HUDEP-2 (cell line): Measurements from ENCODE around the gene BORA.
"Not testable (repeated sequence)": the region's sequence is repeated elsewhere in the genome, so short reads cannot be mapped to it uniquely, and the experiment has no call there.

ENCODE experiments used
- DNase-seq, 76 experiments: peaks; one replicate each; lab custom pipeline; 2025; ENCODE audit not compliant: unreplicated experiment in 76 of 76; lab: John Stamatoyannopoulos, UW

The BORA gene

DNA sequence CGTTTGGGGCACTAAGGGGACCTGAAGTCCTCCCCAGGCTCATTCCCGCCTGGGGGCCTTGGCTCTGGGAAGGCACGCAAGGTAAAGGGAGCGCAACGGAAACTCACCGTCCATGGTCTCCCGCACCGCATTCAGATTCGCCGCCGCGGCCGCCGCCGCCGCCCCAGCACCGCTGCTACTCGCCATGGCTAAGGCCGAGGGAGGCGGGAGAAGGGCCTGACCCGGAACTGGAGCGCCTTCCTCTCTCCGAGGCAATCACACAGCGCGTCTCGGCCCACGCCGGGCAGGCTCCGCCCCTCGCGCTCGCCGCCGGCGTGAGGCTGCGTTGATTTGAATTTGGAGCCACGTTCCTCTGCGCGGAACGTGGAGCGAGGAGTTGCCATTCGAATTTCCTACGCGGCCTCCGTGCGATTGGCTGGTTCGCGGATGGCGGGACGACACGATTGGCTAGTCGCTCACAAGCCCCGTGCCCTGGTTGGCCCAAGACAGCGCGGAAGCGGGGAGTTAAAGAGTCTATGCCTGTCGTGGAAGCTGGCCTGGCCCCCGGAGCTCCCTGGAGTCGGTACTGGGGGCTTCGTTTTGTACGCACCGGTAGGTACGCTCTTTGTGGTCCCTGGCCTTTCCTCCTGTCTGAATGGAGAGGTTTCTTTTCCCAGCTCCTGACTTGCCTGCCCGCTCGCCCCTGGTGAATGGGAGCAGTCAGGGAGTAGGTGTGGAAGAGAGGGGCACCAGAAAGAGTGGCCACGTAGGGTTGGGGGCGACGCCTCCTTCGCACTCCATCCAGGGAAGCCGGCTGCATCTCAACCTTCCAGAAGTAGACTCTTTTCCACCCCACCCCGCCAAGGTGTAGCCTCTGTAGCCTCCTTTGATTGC is at the start of gene BORA, which contains the start of gene MZT1:
Gene BORA (plus strand): TSS at position 507 of the 873 bp plus-strand sequence. CDS start 1,018 bp downstream, outside the sequence.
Gene MZT1 (minus strand): TSS at position 213 of the 873 bp plus-strand sequence. CDS start 27 bp downstream, at position 186.
- DNase-seq, result peak; percentile 40 to 97 (median 92)

- no peak for DNase-seq
These were observed 49.4 kb upstream of the BORA start for GRCh38 chr13:72678312-72678711.

GRCh38 chr13:72680353-72680752 is 47.4 kb upstream of the BORA start:
- DNase-seq, result no peak

DNA sequence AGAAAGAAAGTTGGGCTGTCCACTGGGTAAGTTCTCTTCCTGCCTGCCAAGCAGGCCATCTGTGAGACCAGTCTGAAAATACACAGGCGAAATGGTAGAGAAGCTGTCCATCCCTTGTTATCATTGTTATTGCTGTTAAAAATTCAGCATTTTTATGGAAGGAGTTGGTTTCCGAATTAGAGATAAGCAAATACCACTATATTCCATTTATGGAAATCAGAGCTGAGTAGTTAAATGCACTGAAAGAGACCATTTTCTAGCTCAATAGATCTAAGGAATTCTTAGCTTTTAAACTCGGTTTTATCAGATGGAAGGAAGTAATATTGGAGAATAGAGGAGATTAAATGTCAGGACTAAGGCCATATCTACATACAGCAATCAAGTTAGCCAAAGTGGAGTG is 41.0 kb upstream of the BORA start:
- no peak for DNase-seq

DNA sequence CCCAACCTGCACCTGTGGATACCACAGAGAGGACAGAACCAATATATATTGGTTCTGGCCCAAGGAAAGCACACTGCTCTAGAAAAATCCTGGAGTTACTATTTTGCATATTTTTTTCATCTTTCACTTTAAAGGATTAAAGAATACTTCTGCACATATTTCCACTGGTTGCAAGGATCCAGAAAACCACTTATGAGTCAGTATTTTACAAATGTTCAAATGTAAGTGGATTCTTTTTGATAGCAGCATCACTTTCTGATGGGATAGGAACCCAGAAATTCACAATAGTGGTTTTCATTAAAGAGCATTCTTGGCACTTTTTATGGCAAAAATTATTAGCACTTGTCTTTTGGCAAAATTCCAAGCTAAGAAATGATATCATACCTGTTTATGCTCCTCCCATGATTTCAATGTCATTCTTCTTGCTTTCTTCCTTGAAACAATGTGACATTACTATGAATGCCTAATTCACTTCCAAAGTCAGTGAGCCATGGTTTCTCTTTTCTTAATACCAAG is 38.5 kb upstream of the BORA start:
- no peak for DNase-seq

DNA sequence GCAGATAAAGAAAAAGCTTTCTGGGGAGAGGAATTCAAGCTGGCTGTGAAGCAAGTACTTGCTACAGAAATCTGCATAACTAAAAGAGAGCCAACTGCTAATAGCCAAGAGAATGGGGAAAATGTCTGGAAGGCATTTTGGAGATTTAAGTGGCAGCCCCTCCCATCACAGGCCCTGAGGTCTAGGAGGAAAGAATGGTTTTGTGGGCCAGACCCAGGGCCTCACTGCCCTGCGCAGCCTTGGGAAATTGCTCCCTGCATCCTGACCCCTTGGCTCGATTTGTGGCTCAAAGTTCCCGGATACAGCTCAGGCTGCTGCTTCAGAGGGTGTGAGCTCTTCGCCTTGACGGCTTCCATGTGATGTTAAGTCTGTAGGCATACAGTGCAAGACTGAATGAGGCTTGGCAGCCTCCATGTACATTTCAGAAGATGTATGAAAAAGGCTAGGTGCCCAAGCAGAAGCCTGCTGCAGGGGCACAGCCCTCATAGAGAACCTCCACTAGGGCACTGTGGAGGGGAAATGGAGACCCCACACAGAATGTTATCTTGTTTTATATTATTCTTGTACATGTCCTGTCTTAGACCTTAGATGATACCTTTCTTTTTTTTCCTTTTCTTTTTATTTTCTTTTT is 34.7 kb upstream of the BORA start:
- no peak for DNase-seq

DNA sequence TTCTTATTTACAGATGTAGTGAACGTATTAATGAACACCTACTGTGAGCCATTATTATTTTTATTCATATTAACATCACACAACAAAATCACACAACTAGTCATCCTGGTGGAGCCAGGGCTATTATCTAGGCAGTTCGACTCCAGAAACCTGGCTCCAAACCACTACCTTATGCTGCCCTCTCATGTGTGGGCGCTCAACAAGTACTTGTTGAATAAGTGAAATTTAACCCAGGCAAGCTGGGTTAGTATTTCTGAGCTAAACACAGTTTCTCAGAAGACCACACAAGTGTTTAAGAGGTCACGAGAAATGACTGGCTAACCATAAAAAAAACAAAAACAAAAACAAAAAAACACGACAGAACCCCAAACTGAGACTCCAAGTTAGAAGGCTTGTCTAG is 33.9 kb upstream of the BORA start:
- no peak for DNase-seq

- no peak for DNase-seq
These were observed 33.4 kb upstream of the BORA start for GRCh38 chr13:72694314-72694713.

DNA sequence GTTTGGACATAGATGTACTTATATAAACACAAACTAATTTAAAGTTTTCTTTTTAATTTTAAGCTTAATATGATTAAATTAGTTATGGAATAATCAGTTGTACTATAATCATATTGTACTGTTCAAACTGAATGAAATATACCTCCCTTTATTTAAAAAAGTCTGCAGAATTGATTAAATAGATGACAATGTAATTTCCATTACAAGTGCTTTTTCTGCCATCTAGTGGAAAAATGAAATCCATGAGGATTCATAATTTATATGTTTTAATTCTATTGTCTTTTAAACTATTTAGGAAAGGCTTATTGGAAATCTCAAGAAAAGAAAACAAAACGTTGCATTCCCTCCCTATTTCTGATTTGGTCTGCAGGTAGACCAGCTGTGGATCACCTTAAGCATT is 31.1 kb upstream of the BORA start:
- peak in 1 of 76 experiments; percentile 4 for DNase-seq

GRCh38 chr13:72698164-72698563 is 29.6 kb upstream of the BORA start:
- no peak for DNase-seq

- DNase-seq, result no peak
These were observed 27.2 kb upstream of the BORA start for GRCh38 chr13:72700509-72700908.

- no peak for DNase-seq
These were observed 10.9 kb upstream of the BORA start for GRCh38 chr13:72716776-72717175.

GRCh38 chr13:72726185-72726584 is 1.5 kb upstream of the BORA start:
- DNase-seq, result not testable (repeated sequence)

DNA sequence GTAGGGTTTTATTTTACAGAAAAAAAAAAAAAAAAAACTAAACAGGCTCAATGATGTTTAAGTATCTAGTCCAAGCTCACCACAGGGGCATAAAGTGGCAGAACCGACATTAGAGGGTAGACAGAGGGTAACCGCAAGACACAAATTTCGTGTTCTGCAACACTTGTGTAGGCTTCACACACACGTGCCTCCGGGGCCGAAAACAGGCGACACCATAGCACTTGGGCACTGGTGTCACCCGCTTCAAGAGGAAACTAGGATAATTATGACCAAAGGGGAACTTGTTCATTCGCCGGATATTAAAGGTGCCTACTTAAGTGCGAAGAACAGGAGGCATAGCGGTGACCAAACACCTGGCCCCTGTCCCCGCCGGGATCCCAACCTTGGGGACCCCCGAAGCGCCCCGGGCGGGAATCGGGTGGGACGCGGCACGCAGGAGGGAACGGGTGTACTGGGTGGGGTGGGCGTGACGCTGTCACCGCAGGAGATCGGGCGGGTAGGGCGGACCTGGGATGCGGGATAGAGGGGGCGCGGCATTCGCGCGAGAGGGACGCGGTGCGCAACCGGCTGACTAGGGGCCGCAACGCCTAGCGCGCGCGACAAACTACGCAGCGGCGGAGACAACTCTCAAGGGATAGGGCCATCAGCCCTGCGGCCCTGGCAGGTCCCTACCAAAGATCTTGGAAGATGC is 852 bp upstream of the BORA start:
- peak in 58 of 76 experiments; percentile 1 to 65 (median 40) for DNase-seq

GRCh38 chr13:72728290-72728605 is 525 bp downstream of the BORA start:
- no peak for DNase-seq

- no peak for DNase-seq
These were observed 9.3 kb downstream of the BORA start for GRCh38 chr13:72737033-72737432.

- no peak for DNase-seq
These were observed 12.3 kb downstream of the BORA start for GRCh38 chr13:72740015-72740414.

- DNase-seq, result no peak
These were observed 17.5 kb downstream of the BORA start for GRCh38 chr13:72745260-72745659.

GRCh38 chr13:72751220-72751619 is 23.5 kb downstream of the BORA start:
- DNase-seq, result no peak

DNA sequence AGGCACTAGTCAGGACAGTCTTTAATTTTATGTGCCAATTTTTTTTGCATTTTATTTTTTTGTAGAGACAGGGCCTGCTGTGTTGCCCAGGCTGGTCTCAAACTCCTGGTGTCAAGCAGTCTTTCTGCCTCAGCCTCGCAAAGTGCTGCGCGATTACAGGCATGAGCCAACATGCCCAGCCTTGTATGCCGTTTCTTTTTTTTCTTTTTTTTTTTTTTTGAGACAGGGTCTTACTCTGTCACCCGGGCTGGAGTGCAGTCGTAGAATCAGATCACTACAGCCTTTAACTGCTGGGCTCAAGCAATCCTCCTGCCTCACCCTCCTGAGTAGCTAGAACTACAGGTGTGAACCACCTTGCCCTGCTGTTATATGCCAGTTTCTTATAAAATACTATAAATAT is 26.4 kb downstream of the BORA start:
- DNase-seq, result no peak

GRCh38 chr13:72757792-72758535 is 30.2 kb downstream of the BORA start:
- no peak for DNase-seq
